NCI-H82 (cell line): ENCODE measurements around the gene TOP1.

ENCODE experiments used
- DNase-seq: peaks from one replicate; lab custom pipeline; 2025; lab: John Stamatoyannopoulos, UW

TOP1 gene

DNA sequence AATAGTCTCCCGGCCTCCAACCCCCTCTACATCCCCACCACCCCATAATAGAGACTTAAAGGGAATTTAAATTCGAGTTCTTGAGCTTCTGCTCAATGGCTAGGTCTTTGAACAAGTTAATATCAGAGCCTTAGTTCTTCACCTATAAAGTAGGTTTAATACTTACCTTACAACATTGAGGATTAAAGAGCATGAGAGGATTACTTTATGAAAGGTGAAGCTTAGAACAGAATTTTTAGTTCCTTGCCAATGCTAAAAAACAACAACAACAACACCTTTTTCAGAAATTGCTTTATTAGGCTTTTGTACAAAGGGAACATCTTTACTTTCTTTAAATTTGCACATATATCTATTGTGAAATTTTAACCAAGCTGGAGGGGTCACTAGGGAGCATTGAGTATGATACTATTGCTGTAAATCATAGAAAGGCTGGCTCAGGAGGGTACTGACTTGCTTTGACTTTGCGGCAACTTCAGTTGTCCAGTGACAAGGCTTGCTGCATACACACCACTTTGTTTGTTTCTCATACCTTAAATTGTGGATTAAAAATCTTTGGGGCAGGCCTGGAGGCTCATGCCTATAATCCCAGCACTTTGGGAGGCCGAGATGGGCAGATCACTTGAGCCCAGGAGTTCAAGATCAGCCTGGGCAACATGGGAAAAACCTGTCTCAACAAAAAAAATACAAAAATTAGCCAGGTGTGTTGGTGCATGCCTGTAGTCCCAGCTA, 9.7 kb downstream of the TOP1 start:
- no peak for DNase-seq

DNA sequence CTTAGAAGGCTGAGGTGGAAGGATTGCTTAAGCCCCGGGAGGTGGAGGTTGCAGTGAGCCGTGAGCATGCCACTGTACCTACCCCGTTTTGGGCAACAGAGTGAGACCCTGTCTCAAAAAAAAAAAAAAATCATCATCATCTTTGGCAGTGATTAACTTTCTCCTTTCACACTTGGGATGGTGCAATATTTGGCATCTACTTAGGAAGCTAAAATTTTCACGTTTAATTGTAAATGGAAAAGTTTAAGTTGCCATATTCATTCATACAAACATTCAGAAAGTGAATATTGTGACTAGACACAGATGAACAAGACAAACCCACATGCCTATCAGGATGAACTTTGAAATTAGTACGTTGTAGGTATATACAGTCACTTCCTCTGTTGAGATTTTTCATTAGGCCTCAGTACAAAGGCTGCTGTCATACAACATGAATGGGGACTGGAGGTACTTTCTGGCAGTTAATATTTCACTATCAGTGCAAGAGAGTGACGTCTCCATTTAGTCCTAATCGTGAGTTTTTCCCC, 10.3 kb downstream of the TOP1 start:
- DNase-seq: no peak

DNA sequence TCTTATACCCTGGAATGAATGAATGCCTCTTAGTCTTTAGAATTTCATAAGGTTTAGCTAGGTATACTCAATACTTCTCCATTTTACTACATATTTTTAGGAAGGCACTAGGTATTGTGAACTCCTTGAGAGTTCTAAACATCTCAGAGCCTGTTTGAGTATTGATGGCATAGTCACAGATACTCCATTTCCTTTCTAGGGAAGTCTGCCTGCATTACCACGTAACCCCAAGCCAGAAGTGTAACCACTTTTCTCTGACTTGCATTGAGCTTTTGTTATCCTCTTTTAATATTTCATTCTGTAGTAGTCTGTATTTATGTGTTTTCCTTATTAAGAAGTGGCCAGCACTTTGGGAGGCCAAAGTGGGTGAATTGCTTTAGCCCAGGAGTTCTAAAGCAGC, 12.2 kb downstream of the TOP1 start:
- no peak for DNase-seq

DNA sequence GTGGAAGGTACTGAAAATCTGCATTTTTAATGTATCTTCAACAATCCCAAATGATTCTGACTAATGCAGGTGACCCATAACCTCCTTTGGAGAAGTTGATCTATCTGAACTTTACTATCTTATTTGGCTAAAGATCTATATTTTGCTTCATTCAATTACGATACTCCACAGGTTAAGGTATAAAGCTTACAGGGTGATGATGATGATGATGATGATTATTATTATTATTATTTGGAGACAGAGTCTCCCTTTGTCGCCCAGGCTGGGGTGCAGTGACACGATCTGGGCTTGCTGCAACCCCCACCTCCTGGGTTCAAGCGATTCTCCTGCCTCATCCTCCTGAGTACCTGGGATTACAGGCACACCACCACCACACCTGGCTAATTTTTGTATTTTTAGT, 13.1 kb downstream of the TOP1 start:
- no peak for DNase-seq

DNA sequence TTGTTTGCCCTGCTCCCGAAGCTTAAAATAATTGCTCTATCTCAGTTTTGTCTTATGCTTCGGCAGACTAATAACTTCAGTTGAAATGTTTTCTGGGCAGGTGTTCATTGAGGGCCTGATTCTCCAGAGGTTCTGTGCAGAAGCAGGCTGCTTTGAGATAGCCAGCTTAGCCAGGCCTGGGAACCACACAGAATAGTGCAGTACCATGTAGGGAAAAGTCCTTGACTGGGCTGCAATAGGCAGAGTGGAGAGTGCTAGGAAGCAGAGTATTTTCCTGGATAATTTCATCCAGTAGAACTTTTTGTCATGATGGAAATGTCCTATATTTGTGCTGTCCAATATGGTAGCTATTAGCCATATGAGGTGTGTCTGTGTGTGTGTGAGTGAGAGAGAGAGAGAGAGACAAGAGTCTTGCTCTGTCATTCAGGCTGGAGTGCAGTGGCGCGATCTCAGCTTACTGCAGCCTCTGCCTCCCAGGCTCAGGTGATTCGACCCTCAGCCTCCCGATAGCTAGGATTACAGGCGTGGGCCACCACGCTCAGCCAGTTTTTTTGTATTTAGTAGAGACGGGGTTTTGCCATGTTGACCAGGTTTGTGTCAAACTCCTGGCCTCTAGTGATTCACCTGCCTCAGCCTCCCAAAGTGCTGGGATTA, 15.9 kb downstream of the TOP1 start:
- no peak for DNase-seq

DNA sequence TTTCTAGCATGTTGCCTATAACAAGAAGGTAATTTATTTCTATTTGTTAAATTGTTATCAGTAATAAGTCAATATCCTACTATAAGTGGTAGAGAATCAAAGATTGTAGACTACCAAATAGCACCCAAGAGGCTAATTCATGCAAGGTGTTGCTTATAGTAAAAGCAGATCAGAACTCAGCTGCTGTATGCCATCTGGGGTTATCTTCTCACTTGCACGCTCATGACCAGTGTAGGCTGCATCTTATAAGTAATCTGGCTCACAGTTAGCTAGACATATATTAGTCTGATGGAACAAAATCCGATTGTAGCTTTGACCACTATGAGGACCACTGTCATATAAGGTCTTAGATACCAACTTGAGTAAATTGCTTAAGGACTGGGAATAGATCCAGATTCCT, 17.0 kb downstream of the TOP1 start:
- peak; percentile 61 for DNase-seq

DNA sequence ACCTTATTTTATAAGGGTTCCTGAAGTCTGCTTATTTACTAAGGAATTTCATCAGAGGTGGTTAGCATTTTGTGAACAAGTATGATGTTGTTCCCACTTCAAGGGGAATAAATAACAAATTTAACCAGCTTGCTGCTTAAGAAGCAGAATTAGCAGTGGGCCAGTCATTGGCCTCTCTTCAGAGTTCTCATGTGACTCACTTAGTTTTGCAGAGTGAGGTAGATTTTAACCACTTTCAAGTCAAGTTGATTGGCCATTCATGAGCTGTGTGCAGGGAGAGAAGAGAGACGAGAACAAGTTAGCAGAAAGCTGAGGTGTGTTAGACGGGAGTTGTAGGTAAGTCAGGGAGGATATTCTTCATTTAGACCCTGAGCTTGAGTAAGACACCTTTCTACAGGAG, 18.1 kb downstream of the TOP1 start:
- DNase-seq: no peak

DNA sequence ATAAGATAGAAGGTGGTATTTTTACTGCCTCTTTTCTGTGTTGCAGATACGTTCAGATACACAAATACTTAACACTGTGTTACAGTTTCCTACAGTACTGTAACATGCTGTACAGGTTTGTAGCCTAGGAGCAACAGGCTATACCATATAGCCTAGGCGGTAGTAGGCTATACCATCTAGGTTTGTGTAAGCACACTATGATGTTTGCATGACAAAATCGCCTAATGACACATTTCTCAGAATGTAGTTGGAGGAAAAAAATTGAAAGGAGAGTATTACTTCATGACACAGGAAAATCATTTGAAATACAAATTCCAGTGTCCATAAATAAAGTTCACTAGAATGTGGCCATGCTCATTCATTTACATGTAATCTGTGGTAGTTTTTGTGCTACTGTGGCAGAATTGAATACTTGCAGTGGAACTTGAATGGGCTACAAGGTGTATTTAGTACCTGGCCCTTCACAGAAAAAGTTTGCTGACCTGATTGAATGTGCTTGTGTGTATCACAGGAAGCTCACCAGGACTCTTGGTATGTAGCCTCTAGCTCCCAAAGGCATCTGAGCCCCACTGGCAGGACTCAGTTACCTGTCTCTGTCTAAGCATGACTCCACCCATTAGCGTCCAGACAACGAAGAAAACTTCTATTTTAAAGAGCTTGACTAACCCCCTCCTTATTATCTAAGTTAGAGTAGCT, 18.8 kb downstream of the TOP1 start:
- no peak for DNase-seq

DNA sequence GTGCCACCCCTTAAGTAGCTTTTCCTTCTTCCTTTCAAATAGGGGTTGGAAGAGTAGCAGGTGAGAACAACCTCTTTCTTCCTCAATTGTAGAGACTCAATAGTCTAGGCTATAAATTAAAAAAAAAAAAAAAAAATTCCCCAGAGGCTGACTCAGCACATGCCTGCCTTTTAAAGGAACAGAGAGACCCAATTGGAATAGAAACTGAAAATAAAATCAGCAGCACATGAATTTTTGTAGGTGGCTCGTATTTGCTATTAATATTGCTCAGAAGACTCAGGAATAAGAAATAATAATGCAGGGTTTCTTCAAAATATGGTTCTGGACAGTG, 19.3 kb downstream of the TOP1 start:
- no peak for DNase-seq

DNA sequence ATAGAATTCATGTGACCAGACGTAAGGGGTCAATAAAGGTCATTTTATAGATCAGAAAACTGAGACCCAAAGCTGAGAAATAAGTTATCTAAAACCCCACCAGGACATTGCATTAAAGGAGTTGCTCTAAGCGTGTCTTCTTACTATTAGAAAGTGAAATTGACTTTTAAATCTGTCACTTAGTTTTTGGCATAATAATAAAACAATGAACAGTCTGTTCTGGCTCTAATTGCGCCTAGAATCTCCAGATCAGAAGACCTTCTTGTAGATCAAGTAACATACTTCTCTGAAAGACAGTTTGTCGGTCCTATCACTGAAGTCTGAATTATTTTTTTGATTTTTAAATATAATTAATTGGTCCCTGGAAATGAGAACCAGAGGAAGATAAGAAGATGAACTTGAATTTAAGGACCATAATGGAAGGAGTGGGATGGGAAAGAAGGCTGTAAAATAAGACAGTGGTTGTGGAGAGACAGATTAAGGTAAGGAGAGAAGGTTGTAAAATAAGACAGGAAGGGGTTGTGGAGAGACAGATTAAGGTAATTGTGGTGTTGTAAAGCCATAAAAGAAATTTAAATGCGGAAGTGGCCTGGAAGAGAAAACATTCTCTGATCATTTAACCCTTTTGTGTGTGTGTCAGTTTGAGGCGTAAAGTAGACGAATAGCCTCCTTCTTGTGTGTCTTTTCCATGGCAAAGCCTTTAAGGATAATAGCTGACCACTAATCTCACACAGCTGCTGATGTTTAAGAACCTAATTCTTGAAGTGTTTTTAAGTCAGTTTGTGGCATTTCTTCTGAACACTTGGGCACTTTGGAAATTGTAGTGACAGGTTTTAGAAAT, 20.1 kb downstream of the TOP1 start:
- DNase-seq: peak; percentile 34

DNA sequence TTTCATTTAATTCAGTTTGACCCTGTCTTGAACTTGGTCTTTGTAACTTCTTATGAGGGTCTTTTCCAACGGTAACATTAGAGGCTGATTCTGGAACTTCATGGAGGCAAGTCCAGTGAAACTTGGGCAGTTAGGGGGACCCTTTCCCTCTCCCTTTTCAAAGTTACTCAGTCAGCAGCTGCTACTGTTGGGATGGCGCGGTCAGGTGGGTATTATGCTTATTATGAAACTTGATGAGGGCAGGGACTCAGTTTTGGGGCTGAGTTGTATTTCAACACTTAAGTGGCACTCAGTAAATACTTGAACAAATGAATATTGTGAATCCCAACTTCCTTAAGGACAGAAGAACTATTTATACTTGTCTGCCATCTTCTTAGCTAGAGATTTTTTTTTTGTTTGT, 20.8 kb downstream of the TOP1 start:
- DNase-seq: no peak

DNA sequence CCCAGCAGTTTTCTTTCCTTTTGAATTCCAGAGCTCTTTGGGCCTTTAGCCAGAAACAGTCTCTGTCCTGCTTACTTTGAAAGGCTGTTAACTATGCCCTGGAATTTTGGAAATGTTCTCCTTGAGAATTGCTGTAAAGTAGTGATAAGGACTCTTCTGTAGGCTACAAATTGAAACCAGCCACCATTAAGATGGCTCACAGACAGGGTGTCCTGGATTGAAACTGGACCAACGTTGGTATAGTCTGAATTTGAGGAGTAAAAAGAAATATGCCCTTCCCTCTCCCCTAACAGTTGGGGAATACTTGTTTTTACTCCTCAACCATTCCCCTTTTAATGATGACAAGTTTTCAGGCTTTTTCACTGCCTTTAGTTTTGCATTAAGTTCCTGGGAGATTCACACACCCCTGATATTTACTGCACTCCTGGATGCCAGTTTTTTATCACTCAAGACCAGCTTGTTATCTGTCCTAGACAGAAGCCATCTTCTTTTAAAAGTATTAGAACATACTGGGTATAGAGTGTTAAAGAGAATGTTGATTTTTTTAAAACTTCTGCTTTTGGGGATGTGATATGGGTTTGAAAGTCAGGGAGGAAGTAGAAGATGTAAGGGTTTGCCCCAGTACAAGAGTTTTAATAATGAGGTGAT, 21.9 kb downstream of the TOP1 start:
- DNase-seq: no peak

DNA sequence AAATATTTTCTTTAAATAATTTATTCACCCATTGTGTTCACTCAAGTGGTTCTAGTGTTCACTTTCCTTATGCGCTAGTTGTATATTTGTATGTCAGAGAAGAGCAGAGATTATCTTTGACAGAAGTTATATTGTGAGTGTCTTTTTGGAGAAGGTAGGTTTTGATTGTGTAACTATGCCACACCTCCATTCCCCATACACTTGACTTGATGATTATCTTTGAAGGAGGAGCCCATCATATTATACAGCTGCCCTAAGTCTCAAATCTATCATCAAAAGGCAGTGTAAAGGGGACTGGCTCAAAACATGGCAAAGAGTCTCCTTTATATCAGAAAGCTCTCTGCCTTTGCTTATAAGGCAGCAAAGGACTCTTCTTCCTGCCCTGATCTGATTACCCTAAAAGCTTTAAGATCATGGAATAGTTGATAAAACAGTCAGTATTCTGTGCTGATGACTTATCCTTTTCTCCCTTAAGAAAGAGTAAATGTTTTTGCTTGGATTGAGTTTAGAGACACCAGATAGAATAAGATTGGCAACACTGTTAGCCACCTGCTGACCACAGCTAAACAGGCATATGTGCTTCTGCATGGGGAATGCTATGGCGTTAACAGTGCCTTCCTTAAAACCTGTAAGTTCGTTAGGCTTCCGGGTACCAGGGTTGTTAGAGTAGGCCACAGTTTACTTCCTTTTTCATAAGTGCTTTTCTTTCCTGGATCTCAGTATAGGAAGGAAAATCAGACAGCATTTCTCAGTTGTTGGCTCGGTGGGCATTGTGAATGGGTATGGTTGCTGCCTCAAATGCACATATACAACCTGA, 22.6 kb downstream of the TOP1 start:
- no peak for DNase-seq

DNA sequence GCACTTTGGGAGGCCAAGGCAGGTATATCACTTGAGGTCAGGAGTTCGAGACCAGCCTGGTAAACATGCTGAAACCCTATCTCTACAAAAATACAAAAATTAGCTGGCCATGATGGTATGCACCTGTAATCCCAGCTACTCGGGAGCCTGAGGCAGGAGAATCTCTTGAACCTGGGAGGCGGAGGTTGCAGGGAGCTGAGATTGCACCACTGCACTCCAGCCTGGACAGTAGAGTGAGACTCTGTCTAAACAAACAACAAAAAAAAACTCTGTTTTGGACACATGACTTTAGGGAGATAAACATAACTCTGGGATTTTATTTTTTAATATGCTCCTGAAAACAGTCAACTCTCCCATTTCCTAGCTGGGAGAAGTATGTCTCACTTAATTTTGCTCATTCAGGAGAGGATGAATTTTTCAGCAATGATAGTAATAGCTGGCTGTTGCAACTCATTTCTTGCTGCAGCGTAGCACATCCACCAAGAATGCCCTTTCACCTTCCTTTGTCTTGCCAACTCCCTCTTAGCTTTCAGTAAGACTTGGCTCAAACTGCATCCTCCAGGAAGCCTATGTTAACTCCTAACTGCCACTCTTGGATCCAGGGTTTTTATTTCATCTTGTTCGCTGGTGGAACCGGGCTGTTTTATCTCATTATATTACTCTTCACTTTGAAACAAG, 24.3 kb downstream of the TOP1 start:
- DNase-seq: no peak

DNA sequence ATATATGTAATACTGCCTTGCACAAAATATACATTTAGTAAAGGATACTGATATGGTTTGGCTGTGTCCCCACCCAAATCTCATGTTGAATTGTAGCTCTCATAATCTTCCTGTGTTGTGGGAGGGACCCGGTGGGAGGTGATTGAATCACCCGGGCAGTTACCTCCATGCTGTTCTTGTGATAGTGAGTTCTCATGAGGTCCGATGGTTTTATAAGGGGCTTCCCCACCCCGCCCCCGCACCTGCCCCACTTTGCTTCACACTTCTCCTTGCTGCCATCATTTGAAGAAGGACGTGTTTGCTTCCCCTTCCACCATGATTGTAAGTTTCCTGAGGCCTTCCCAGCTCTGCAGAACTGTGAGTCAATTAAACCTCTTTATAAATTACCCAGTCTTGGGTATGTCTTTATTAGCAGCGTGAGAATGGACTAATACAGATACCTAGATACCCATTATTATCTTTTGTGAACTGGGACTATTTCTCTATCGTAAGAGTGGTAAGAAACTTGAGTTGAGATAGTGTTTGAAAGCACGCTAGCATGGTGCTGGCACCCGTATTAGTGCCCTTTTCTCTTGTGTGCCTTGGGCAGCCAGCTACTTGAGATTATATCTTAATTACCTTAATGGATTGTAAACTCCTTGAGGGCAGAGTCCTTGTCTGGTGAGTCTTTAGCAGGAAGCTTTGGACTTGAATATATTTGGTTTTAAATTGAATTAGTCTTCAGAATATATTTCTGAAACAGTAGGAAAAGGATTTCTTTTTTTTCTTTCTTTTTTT, 25.6 kb downstream of the TOP1 start:
- DNase-seq: no peak

DNA sequence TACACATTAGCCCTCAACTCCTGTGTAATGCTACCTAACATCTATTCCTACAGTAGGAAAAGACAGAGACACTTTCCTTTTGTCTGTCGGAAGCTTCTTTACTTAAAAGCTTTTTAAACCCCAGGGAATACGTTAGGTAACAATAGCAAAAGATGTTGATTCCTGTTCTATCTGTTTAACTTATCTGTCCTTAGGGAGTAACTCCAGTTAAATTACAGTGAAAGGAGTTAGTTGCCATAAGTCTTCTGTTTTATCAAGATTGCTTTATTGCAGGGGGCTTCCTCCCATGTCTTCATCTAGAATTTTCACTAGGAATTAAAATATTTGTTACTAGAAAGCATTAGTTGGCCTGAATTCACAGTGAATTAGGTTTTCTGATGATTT, 26.2 kb downstream of the TOP1 start:
- DNase-seq: no peak

DNA sequence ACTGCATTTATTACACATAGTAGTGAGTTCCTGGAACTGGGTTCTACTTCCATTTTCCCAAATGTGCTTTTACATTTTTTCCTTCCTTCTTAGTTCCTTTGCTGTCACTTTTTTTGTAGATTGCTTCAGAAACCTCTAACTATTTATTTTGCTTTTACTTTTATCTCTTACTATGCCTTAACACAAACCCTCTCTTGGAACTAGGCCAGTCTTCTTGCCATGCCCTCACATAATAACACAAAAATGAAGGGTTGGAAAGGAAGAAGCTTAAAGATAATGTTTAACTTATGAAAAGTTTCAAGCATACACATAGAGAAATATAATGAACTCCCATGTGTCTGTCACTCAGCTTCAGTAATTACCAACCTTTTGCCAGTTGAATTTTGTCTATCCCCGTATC, 27.1 kb downstream of the TOP1 start:
- no peak for DNase-seq

DNA sequence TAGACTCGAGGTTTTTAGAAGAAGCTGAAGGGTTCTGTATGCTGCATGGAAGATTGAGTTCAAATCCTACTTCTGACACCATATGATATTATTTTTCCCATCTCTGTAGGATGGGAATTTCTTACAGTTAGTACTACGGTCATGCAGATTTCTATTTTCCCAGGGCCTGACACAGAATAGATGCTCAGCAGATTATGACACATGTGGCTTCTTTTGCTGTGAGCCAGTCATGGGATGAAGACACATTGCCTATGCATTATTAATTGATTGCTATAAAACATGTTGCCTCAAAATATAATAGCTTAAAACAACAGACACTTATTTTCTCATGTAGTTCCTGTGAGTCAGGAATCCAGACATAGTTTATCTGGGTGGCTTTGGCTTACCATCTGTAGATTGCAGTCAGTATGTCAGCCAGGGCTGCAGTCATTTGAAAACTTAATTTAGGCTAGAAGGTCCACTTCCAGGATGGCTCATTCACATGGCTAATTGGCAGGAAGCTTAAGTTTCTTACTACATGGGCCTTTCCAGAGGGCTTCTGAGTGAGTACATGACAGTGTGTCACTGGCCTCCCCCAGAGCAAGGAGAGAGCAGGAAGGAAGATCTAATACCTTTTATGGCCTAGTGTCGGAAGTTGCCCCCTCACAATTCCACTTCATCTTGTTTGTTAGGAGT, 29.5 kb downstream of the TOP1 start:
- no peak for DNase-seq
